ENCODE measurements around the gene OMP.

Gene OMP

DNA sequence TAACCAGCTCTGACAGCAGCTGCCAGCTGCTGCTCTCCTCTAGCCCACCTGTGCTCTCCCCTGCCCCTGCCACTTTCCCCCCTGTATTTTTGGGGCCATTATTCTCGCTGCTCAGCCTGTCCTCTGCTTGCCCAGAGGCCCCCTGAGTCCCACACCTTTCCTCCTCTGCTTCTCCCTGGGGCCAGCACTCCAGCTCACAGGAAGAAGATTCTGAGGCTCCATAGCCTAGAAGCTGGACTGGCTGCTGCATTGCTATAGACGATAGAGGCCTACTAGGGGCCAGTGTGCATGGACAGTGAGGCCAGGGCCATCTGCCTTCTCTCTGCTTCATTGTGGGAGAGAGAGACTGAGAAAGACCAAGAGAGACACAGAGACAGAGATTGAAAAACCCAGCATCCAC, 679 bp downstream of the OMP start:
- DNase-seq (ENCODE audit: low read depth, low spot score): no peak

DNA sequence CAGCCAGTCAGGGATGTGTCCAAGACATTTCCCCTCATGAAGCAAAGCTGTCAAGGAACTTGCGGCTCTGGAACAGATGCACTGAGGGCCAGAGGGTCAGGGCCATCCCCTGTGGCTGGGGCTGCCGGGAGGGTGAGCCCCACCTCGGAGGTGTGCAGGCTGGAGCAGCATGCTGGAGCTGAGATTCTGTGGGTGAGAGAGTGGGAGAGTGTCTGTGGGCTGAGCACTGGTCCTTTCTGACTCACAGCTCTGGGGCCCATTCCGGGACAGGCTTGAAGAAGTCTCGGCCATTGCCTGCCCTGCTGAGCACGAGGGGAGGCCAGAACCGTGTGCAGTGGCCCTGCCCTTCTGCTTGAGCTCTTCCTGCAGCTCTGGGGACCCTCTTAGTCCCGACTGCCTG, 2.1 kb downstream of the OMP start:
- no peak for DNase-seq (ENCODE audit: low read depth, low spot score)

DNA sequence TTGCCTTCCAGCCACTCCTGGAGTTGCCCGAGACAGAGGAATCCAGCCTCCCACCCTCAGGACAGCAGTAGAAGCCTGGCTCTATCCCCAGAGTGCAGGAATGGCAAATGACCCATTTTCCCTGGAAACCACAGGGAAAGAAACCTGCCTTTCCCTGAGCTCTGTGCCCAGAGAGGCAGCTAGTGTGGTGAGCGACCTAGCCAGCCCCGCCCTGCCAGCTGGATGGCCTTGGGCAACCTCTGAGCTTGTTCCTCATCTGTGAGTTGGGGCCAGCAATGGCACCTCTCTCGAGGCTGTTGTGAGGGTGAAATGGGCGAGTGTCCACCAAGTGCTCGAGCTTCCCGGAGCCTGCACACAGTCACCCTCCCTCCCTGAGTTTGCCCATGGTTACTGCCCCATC, 3.7 kb downstream of the OMP start:
- no peak for DNase-seq (ENCODE audit: low read depth, low spot score)

- no peak for DNase-seq (ENCODE audit: low read depth, low spot score)
These were observed 4.1 kb downstream of the OMP start for GRCh38 chr11:77106759-77107158.

- DNase-seq (ENCODE audit: low read depth, low spot score): no peak
These were observed 5.3 kb downstream of the OMP start for GRCh38 chr11:77107950-77108349.

GRCh38 chr11:77108436-77108835, 5.8 kb downstream of the OMP start:
- no peak for DNase-seq (ENCODE audit: low read depth, low spot score)

GRCh38 chr11:77109236-77110019, 6.8 kb downstream of the OMP start:
- DNase-seq (ENCODE audit: low read depth, low spot score): no peak

- DNase-seq (ENCODE audit: low read depth, low spot score): no peak
These were observed 8.2 kb downstream of the OMP start for GRCh38 chr11:77110836-77111235.

GRCh38 chr11:77111277-77111676, 8.6 kb downstream of the OMP start:
- no peak for DNase-seq (ENCODE audit: low read depth, low spot score)

DNA sequence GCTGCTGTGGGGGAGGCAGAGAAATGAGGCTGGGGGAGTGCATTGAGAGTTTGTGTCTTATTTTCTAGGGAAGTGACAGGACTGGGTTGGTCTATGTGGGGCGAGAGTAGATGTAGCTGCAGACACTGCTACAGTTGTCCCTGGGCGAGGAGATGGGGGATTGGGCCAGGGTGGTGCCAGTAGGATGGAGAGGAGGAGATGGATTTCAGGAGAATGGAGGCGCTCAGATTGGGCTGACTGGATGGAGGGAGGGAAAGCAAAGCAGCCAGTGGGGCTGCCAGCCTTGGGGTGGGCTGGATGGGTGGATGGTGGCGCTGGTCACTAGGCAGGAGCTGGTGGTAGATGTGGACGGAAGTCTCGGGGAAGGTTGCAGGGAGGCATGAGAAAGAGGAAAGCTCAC, 9.3 kb downstream of the OMP start:
- no peak for DNase-seq (ENCODE audit: low read depth, low spot score)

DNA sequence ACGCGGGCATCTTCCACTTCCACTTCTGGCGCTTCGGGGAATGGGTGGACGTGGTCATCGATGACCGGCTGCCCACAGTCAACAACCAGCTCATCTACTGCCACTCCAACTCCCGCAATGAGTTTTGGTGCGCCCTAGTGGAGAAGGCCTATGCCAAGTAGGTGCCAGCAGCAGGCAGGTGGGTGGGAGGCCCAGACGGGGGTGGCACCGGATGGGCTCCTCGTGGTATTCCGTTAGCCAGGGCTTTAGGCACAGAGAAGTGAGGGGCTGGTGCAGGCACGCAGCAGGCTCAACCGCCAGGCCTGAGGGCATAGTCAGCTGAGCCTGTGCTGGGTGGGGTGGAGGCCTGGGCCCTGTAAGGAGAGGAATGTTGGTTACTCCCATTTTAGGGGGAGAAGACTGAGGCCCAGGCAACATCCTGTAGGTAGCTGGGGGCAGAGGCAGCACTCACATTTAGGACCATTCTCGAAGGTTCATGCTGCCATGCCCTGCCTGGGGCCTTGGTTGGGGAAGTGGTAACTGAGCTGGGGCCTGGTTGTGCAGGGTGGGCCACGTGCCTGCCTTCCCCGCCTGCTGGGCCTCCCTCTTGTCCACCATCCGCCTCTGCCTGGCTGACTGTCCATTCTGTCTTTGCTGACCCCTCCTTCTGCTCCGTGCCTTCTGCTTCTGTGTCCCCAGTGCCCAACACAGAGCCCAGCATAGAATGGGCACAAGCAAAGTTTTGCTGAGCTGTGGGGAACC, 10.2 kb downstream of the OMP start:
- no peak for DNase-seq (ENCODE audit: low read depth, low spot score)

DNA sequence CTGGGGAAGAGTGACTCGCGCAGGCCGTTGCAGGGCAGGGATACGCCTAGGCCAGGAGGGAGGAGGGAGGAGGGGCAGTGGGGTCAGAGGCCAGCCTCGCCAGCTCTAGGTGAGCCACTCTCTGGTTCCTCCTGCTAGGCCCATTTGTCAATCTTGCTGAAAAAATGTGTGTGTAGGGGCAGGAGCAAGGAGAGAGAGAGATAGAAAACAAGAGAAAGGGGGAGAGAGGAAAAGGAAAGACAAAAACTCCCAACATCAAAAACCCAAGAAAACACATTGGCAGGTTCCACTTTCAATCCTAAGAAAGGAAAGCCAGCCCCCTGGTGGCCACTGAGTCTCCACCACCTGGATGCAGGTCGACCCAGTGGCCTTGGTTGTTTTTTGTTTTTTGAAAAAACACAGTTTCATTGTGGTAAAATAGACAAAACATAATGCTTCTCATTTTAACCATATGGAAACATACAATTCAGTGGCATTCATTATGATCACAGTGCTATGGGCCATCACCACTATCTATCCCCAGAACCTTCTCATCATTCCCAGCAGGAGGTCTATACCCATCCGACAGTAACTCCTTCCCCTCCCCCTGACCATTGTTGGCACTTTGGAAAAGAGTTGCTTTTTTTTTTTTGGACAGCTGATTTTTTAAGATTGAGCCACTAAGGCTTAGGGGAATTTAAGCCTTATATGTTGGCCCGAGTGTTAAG, 10.9 kb downstream of the OMP start:
- peak; percentile 41 for DNase-seq (ENCODE audit: low read depth, low spot score)

- DNase-seq (ENCODE audit: low read depth, low spot score): no peak
These were observed 11.4 kb downstream of the OMP start for GRCh38 chr11:77114089-77114463.

GRCh38 chr11:77115181-77115611, 12.6 kb downstream of the OMP start:
- no peak for DNase-seq (ENCODE audit: low read depth, low spot score)

- no peak for DNase-seq (ENCODE audit: low read depth, low spot score)
These were observed 13.3 kb downstream of the OMP start for GRCh38 chr11:77115956-77116355.

DNA sequence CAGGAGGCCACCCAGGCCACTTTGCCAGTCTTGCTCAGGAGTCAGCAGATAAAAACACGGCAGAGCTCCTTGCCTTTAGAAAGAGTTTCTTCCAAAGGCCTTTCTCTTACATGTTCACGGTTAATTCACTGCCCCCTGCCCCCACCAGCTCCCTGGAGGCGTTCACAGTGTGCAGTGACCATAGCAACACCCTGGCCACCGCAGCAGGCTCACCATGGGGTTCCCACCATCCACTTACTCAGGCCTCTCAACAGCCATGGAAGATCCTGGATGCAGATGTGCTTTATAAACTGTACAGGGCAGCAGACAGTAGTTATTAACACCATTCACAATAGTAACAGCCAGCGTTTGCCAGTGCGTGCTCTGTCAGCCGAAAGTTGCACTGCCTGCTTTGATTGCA, 14.9 kb downstream of the OMP start:
- DNase-seq (ENCODE audit: low read depth, low spot score): no peak

DNA sequence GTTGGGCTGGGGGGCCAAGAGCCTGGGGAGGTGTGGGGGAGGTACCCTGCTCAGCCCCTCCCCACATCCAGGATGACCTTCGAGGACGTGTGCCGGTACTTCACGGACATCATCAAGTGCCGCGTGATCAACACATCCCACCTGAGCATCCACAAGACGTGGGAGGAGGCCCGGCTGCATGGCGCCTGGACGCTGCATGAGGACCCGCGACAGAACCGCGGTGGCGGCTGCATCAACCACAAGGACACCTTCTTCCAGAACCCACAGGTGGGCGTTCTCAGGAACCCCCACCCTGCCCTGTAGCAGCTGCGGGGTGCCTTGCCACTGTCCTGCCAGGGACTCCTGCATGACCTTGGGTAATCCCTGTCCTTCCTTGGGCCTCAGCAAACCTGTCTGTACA, 15.4 kb downstream of the OMP start:
- no peak for DNase-seq (ENCODE audit: low read depth, low spot score)

GRCh38 chr11:77118971-77119370, 16.3 kb downstream of the OMP start:
- DNase-seq (ENCODE audit: low read depth, low spot score): no peak

- DNase-seq (ENCODE audit: low read depth, low spot score): no peak
These were observed 16.9 kb downstream of the OMP start for GRCh38 chr11:77119531-77119936.

- DNase-seq (ENCODE audit: low read depth, low spot score): no peak
These were observed 17.9 kb downstream of the OMP start for GRCh38 chr11:77120571-77120970.

GRCh38 chr11:77121096-77121640, 18.5 kb downstream of the OMP start:
- no peak for DNase-seq (ENCODE audit: low read depth, low spot score)

- DNase-seq (ENCODE audit: low read depth, low spot score): no peak
These were observed 19.4 kb downstream of the OMP start for GRCh38 chr11:77121876-77122575.

All from ELF-1 (cell line).